NOMO-1 (cell line): ENCODE measurements around the gene NAT8.
"Not testable (repeated sequence)": the region's sequence is repeated elsewhere in the genome, so short reads cannot be mapped to it uniquely, and the experiment has no call there.

ENCODE experiments used
- DNase-seq, 2 experiments: peaks; one replicate each; lab custom pipeline; 2025; ENCODE audit not compliant: unreplicated experiment in 2 of 2; lab: John Stamatoyannopoulos, UW

Gene NAT8, protein sequence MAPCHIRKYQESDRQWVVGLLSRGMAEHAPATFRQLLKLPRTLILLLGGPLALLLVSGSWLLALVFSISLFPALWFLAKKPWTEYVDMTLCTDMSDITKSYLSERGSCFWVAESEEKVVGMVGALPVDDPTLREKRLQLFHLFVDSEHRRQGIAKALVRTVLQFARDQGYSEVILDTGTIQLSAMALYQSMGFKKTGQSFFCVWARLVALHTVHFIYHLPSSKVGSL

DNA sequence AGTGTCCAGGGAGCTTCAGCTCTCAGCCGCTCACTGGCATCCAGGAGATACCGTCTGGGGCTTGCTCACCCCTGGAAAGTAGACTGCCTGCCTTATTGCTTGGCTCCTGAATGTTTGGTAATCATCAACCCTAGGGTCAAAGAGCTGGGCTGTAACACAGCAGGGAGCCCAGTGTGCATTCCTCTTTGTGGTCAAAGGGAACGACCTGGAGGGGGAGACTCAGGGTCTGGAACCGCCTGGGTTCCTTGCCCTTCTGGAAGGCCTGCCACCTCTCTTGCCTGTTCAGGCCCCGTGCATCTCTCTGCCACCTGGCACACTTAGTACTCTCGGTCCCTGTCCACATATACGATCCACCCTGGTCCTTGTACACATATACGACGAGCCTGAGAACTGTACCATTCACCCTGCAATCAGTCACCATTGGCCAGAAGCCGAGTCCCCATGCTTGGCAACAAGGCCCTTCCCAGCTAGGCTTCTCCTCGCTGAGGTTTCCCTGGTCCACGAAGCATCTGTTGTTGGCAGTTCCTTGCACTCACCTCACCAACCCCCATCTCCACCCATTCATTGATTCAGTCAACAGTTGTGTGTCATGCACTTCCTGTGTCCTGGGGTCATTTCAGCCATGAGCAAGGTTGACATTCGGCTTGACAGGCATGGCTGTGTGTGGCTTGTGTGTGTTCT lies at the start of gene NAT8:
TSS of gene NAT8 (minus strand) at position 85 of the 681 bp plus-strand sequence. CDS start 794 bp downstream, outside the sequence.
- DNase-seq, result no peak

DNA sequence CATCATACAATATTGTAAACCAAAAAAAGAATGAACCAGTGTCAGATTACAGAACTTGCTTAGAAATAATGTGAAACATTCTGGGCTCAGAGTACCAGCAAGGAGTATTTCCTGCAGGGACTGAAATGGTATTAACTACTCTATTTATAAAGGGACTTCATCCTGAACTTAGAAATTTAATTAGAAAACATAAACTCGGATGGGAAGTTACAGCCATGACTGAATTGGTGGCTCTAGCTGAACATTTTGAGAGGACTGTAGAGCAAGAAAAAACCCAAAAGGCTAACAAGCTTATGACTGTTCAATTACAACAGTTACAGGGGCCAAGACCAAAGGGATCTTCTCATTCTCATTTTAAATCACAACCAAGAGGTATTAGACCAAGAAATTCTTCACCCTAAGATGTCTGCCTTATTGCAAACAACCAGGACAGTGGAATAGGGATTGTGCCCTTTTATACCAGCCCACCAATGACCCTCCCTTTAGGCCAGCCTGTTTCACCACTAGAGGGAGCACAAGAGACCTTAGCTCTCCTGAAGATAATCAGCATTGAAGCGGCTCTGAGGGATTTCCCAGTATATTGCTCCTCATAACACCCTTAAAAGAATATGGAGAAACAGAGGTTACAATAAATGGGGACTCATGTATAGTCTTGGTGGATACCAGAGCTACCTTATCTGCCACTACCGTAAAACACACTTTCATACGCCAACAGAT lies 48.3 kb upstream of the NAT8 start:
- not testable (repeated sequence) for DNase-seq

DNA sequence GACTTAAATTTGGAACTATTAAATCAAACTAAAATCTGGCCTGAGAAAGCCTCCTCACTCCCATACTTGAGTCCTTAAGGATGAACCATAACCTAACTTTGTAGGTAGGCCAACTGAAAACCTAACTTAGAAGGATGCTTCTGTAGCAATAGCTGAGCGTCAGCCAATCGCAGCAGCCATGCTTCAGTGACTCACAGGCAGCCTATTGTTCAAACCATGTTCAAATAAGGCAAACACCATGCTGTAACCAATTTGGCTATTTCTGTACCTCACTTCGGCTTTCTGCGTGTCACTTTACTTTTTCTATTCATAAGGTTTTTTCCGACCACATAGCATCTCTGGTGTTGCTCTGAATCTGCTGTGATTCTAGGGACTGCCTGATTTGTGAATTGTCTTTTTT lies 46.3 kb upstream of the NAT8 start:
- not testable (repeated sequence) for DNase-seq

DNA sequence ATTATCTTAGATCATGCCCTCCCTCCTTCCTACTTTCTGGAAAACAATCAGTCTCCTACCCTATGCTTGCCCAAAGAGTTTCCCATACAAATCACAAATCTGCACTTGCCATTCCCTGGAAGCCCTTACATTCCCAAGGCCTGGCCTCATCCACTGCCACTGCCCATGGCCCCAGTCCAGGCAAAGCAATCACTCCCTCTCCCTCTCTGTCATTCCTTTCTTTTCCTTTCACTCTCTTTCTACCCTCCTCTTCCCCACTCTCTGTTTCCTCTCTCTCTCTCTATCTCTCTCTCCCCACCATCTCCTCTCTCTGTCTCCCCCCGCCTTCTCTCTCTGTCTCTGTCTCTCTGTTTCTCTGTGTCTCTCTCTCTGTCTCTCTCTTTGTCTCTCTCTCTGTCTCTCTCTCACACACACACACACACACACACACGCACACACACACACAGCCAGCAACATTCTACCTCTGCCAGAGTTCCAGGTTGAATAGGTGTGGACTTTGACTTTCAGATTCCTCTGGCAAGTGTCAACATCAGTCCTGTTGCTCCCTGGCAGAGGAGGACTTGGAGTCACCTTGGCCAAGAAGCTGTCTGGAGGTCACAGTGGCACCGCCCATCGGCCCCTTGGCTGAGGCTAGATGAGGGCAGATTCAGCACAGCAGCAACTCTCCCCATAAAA lies 43.7 kb upstream of the NAT8 start:
- no peak for DNase-seq

DNA sequence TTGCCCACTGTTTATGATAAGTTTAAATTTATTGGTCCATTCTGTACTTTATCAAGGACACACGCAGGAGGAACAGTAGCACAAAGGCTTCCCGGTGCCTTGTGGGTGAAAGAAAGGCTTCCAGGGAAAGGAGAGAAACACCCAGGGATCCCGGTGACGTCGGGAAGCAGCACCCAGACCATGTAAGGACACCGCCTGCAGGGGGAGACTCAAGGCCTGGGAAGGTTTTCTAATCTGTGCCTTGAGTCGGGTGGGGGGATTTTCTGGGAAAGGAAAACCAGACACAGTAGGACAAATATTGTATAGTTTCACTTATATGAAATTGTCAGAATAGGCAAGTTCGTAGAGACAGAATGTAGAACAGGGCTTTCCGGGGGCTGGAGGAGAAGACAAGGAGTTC lies 42.7 kb upstream of the NAT8 start:
- not testable (repeated sequence) for DNase-seq

DNA sequence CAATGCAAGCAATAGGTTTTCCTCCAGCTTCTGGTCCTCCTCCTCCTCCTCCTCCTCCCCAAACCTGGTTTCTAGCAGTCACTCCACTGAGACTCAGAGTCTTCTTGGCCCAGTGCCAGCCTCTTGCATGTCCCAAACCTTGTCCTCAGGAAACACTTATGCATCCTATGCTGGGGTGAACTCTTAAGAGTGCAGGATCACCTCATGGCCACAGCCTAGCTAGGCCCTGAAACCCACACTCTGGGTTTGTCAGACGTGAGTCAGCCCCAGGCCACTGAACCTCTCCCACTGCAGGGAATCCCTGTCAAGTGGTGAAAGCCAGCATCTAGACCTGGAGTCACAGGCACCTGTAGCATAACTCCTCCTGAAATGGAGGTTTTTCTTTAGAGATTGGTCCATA lies 42.1 kb upstream of the NAT8 start:
- not testable (repeated sequence) for DNase-seq

DNA sequence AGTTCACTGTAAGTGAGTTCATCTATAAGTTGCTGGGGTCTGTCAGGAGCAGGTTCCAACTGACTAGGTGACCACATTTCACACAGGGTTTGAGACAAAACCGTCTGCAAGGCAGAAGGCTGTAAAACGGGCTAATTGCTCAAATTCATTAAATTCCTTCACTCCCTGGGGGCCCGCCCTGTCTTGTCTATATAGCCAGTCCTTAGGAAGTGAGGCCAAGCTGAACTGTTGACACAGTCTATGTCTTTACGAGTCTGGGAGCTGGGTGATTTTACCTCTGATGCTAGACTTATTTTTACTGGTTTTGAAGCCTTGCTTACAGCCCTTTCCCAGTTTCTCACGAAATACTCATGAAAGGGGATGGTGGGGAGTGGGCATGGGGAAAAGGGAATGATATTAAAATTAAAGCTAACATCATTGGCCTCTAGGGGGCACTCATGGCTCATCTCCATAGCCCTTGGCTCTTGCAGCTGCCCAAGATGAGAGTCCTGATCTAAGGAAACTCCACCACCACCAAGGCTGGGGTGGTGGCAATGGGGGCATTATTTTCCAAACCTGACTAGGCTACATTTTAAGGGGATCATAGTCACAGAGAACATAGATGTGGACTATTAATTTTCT lies 37.8 kb upstream of the NAT8 start:
- peak; percentile 3 to 48 for DNase-seq

DNA sequence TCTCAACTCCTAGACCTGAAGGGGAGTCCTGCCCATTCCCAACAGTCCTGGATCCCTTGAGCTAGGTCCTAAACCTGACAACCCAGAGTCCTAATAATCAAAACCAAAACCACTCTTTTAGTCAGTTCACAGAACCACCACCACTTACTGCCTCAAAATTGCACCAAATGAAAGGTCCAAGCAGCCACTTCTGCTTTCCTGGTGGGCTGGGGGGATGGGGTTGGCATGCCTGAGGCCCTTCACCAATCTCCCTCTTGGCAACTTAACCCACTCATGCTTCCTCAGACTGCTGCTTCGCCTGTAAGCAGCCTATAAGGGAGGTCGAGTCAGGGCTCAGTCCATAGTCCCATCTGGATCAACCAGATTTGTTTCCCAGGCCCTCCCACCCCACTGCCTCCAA lies 37.0 kb upstream of the NAT8 start:
- peak in 1 of 2 experiments; percentile 15 for DNase-seq

DNA sequence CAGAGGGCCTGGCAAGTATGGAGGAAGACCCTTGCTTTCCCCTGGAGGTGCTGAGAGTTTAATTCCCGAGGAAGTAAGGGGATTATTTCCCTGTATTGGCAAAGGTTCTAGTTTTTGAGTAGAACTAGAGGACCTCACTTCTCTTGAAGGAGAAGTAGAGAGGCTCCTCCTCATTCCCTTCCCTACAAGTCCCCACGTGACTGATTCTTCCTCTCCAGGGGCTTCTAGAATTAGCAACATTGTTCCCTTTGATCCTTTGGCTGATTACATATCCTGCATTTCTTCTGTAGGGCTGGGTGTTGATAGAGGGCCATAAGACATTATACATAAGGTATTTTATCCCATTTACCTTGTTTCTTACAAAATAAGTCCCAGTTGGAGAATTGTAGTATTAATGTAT lies 35.8 kb upstream of the NAT8 start:
- not testable (repeated sequence) for DNase-seq

DNA sequence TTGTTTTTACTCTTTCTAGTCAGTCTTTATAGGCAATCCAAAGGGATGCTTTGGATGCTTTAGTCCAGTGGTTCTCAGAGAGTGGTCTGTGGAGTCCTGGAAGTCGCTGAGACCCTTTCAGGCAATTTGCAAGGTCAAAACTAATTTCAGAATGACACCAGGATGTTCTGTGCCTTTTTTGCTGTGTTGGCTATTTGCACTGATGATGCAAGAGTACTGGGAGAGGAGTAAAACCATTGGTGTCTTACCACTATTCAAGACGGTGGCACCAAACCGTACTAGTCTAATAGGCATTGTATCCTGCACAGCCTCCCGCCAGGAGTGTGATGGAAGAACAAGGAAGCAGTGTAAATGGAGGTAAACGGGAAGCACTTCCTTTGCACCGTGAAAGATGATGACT lies 34.0 kb upstream of the NAT8 start:
- not testable (repeated sequence) for DNase-seq

DNA sequence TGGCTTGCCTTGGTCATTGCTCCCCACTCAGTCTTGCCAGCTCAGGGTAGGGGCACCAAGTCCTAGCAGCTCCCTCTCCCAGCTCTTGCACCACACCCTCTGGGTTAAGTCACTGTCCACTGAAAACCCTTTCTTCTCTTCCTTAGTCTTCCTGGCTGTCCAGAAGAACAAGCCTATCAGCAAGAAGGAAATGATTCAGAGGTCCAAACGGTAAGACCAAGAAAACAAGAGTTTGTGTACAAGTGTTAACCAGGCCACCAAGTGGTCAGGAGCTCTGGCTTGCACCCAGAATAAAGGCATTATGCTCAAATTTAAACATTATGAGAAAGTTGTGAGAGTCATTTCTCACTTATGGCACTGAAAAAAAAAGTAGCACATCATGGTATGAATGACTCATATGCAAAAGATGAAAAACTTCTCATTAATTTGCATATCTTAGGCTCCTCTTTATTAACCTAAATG lies 32.5 kb upstream of the NAT8 start:
- not testable (repeated sequence) for DNase-seq

DNA sequence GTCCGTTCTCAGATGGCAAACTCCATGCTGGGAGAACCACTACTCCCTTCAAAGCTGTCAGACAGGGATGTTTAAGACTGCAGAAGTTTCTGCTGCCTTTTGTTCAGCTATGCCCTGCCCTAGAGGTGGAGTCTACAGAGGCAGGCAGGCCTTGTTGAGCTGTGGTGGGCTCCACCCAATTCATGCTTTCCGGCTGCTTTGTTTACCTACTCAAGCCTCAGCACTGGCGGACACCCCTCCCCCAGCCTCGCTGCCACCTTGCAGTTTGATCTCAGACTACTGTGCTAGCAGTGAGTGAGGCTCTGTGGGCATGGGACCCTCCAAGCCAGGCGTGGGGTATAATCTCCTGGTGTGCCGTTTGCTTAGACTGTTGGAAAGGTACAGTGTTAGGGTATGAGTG lies 27.8 kb upstream of the NAT8 start:
- DNase-seq, result not testable (repeated sequence)

DNA sequence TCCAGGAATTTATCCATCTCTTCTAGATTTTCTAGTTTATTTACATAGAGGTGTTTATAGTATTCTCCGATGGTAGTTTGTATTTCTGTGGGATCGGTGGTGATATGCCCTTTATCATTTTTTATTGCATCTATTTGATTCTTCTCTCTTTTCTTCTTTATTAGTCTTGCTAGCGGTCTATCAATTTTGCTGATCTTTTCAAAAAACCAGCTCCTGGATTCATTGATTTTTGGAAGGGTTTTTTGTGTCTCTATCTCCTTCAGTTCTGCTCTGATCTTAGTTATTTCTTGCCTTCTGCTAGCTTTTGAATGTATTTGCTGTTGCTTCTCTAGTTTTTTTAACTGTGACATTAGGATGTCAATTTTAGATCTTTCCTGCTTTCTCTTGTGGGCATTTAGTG lies 25.0 kb upstream of the NAT8 start:
- DNase-seq, result not testable (repeated sequence)

DNA sequence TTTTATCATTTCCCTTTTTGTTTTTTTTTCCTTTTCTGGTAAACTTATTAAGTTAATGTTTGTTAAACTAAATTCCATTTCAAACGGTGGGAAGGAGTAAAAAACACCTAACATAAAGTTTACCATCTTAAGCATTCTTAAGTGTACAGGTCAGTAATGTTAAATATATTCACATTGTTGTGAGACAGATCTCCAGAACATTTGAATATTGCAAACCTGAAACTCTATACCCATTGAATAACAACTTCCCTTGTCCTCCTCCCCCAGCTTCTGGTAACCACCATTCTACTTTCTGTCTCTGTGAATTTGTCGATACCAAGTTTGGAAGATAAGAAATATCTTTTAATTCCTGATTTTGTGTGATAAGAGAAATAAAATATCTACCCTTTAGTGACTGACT lies 12.0 kb upstream of the NAT8 start:
- DNase-seq, result no peak

DNA sequence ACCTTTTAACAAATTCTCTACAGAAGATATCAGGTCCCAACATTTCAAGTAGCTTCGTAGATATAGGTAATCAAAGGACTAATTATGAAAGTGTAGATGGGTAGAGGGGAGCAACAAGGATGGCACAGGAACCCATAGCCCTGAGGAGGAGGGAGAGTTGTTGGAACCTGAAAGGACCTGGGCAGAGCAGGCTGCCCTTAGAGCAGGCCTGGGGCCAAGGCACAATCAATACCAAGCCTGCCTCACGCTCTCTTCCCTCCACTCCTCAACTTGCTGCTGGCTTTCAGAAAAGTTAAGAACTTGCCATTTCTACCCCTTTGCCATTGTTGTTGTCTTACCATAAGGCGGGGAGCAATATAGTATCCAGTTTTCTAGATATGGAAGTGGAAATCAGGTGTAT lies 10.1 kb upstream of the NAT8 start:
- no peak for DNase-seq

DNA sequence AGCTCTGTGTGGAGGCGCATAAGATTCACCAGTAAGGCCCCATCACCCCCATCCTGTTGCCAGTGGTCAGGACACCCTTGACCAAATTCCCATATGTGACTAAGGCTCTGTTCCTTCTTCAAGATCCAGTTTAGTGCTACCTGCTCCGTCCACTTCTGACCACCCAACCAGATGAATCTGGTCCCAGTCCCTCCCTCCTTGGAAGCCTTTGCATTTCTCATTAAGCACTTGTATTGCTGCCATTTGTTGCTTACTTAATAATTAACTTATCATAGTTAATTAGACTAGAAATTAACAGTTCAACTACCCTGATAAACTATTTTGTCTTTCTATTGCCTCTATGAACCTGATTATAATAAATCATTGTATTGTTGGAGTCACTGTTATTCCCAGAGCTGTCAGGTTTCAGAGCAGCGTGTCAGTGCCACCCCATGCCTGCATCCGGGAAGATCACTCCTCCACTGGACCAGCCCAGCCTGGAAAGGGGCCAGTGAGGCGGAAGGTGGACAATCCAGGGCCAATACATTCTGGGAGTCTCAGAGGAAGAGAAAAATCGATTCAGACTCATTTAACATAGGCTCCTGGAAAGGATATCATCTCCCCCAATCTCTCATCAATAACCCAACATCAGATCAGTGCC lies 9.5 kb upstream of the NAT8 start:
- no peak for DNase-seq

DNA sequence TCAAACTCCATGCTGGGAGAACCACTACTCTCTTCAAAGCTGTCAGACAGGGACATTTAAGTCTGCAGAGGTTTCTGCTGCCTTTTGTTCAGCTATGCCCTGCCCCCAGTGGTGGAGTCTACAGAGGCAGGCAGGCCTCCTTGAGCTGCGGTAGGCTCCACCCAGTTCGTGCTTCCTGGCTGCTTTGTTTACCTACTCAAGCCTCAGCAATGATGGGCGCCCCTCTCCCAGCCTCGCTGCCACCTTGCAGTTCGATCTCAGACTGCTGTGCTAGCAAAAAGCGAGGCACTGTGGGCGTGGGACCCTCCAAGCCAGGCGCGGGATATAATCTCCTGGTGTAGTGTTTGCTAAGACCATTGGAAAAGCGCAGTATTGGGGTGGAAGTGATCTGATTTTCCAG lies 5.5 kb upstream of the NAT8 start:
- not testable (repeated sequence) for DNase-seq

DNA sequence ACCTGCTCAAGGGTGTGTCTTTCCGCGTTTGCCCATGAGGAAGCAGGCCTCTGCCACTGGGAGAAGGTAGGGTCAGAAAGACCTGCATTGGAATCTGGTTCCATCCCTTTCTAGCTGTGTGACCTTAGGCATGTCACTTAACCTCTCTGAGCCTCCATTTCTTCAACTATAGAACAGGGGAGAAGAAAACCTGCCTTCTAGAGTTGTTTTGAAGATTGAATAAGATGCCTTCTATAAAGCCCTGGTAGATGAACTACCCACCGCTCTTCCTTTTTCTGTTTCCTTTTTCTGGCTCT lies 507 bp downstream of the NAT8 start:
- no peak for DNase-seq

DNA sequence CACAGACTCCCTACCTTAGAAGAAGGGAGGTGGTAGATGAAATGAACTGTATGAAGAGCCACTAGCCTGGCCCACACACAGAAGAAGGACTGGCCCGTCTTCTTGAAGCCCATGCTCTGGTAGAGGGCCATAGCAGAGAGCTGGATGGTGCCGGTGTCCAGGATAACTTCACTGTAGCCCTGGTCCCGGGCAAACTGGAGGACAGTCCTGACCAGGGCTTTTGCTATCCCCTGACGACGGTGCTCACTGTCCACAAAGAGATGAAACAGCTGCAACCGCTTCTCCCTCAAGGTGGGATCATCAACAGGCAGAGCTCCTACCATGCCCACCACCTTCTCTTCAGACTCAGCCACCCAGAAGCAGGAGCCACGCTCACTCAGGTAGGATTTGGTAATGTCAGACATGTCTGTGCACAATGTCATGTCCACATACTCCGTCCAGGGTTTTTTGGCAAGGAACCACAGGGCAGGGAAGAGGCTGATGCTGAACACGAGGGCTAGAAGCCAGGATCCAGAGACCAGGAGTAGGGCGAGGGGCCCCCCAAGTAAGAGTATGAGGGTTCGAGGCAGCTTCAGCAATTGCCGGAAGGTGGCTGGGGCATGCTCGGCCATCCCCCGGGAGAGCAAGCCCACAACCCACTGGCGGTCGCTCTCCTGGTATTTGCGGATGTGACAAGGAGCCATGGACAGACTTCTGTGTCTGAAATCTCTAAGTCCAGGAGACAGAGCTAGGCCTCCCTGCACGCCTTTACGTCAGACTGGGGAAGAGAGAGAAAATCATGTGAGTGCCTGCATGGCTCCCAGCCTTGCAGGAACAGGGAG lies 1.1 kb downstream of the NAT8 start:
- DNase-seq, result no peak

DNA sequence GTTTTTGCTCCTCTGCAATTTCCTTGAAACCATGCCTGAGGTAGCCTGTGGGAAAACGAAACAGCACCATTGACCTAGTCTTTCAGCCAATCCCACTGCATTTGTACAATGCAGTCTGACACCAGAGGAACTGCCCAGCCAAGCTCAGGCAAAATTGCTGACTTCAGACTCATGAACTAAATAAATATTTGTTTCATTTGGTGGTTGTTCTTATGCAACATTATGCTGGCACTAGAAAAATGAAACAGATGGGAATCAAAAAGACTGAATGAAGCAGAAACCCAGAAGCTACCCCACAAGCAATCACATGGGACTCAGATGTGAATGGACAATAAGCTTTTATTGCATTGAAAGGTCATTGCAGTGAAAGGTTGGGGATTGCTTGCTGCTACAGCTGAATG lies 1.7 kb downstream of the NAT8 start:
- no peak for DNase-seq
